GM19438 (cell line): ENCODE data around the gene TSPAN5.
"Not testable (repeated sequence)": the region's sequence is repeated elsewhere in the genome, so short reads cannot be mapped to it uniquely, and the experiment has no call there.

ENCODE experiments used
- ATAC-seq: cut with Tn5 transposase; IDR thresholded peaks from one replicate; pipeline ENCODE4 v1.9.1; 2021; ENCODE audit warnings: low read depth; ENCODE audit not compliant: unreplicated experiment

The TSPAN5 gene

DNA sequence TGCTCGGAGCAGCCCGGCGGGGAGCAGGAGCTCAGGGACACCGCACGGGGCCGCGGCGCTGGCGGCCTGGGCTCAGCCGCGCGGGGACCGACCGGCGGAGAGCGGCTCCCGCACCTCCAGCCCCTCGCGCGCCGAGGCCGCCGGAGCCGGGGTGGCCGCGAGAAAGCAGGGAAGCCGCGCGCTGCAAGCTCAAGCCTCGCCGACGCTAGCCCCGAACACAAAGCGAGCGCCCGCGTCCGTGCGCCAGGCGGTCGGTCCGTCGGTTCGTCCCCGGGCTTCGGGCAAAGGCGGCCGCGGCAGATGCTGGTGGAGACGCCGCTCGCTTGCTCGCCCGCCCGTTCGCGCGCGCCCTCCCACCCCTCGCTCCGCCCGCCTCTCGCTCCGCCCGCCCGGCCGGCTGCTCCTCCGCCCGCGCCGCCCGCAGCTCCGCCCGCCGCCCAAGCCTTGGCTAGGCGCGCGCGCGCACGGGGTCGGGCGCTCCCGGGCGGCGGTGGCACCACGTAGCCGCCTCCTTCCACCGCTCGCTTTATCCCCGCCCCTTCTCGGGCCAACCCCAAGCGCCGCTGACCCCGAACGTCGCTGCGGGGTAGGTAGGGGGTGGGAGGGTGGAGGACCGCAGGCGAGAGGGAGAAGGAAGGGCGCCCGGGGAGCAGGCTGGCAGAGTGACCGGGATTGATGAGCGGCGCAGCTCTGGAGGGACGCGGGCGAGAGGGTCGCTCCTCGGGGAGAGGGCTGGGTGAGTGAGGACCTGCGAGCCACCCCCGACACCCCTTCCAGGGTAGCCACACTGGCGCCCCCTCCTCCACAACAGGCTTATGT, at the start of gene TSPAN5:
Gene TSPAN5, minus strand, starts transcription at position 325 of the 819 bp plus-strand sequence.
- ATAC-seq = peak; percentile 63

DNA sequence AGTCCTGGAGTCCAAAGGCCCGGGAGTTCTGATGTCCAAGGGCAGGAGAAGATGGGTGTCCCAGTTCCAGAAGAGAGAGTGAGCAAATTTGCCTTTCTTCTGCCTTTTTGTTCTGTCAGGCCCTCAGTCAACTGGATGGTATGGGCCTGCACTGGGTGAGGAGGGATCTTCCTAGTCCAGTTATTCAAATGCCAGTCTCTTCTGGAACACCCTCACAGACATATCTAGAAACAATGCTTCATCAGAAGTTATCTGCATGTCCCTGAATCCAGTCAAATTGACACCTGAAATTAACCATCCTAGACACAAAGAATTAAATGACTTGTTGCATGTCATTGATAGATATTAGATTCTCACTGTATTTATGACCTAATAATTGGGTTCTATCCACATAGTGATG, 48.5 kb upstream of the TSPAN5 start:
- no peak for ATAC-seq

DNA sequence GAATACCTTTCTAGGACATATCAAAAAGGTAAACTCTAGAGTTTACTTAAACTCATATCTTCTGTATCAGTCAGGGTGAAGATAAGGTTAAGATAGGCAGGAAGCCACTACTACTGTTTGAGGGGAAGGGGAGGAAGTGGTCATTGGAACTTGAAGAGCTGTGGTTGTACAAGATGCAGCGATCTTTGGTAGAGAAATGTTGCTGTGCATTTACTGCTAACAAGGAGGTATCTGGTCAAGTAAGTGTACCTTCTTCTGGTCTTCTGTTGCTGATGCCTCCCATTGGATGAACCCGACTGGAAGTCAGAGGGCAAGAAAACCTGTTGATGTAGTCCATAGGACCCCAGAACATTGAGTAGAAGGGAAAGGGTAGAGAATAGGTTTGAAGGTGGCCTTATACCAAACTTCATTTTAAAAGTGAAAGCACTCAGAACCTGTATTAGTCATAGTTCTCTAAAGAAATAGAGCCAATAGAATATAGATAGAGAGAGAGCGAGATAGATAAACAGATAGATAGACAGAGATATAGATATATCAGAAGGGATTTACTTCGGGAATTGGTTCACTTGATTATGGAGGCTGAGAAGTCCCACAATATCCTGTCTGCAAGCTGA, 47.9 kb upstream of the TSPAN5 start:
- no peak for ATAC-seq

DNA sequence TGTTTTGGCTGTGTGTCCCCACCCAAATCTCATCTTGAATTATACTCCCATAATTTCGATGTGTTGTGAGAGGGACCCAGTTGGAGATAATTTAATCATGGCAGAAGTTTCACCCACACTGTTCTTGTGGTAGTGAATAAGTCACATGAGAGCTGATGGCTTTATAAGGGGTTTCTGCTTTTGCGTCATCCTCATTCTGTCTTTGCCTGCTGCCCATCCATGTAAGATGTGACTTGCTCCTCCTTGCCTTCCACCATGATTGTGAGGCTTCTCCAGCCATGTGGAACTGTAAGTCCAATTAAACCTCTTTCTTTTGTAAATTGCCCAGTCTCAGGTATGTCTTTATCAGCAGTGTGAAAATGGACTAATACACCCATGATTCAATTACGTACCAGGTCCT, 47.2 kb upstream of the TSPAN5 start:
- ATAC-seq = not testable (repeated sequence)

DNA sequence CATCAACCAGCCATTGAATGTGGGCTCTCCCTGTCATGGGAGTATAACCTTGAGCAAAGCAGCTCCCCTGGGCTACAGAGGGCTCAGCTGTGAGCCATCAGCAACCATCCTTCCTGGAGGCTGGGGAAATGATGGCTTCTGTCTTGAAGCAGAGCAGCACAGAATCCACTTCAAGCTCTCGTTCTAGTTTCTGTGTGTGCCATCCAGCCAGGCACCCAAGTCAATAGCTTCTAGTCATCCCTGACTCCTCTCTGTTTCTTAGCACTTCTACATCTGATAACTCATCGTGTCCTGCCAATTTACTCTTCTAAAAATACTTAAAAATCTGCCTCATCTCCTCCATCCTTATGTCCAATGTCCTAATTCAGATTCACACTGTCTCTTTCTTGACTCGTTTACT, 42.2 kb upstream of the TSPAN5 start:
- no peak for ATAC-seq

DNA sequence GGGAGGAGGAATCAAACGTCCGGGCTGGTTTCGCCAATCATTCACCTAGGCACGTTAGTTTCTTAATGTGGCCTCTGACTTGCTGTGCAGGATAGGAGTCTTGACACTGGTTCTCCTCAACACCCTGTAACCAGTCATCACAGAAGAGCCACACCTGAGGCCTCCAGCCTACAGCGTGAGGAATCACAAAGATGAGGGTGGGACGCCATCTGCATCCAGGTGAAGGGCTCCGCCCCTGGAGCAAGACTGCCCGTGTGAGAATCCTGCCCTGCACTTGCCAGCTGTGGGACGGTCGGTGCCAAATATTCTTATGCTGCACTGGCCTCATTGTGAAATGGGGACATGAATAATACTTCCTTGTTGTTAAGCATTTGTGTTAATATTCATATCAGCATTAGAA, 35.7 kb upstream of the TSPAN5 start:
- ATAC-seq = no peak

DNA sequence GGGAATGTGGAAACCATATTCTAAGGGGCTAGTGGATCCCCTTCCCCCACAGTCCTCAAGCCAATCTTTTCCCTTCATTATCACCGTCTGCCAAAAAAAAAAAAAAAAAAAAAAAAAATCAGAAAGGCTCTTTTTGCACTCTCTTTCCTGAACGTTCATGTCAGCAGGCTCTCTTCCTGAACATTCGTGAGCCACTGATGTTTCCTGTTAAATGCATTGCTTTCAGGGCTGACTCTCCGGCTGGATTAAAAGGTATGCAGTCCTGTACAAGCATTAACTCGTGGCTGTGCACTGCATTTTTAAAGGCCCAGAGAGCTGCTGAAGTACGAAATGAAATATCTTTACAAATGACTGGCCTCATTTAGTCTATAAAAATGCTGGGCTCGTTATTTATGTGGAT, 34.0 kb upstream of the TSPAN5 start:
- ATAC-seq = no peak

DNA sequence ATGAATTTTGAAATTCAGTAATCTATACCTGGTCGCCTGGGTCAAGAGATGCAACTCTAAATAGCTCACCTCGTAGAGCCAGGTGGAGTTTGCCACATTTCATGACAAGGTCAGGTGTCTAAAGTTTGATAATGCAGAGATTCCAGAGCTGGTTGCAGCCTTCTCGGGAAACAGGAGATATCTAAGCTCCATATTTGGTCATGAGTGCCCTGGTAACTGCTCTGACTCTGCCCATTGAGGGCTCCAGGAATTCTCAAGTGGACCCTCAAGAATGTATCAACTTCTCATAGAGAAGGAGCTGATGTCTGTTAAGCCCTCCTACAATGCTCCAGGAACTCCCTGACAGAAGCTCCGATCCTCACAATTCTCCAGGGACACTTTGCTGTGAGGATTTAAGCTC, 33.2 kb upstream of the TSPAN5 start:
- no peak for ATAC-seq

DNA sequence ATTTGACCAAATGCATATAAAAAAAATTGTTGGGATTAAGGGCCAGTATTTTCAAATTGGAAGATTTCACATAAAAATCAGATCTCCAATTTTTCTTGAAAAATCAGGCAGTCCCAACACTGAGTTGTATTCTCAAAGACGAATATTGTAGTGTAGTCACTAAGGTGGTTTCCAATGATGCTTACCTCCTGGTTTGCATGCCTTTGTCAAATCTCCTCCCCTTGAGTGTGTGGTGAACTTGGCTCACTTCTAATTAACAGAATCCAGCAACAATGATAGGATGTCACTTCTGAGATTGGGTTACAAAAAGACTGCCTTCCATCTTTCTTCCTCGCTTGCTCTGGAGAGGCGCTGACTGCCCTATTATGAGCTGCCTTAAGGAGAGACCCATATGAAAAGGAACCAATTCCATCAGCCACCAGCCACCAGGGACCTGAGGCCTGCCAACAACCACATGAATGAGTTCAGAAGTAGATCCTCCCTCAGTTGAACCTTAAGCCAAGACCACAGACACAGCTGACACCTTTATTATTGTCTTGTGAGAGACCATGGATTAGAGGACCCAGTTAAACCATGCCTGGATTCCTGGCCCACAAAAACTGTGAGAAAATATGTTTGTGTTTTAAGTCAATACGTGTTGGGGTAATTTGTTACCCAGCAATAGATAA, 31.2 kb upstream of the TSPAN5 start:
- no peak for ATAC-seq

DNA sequence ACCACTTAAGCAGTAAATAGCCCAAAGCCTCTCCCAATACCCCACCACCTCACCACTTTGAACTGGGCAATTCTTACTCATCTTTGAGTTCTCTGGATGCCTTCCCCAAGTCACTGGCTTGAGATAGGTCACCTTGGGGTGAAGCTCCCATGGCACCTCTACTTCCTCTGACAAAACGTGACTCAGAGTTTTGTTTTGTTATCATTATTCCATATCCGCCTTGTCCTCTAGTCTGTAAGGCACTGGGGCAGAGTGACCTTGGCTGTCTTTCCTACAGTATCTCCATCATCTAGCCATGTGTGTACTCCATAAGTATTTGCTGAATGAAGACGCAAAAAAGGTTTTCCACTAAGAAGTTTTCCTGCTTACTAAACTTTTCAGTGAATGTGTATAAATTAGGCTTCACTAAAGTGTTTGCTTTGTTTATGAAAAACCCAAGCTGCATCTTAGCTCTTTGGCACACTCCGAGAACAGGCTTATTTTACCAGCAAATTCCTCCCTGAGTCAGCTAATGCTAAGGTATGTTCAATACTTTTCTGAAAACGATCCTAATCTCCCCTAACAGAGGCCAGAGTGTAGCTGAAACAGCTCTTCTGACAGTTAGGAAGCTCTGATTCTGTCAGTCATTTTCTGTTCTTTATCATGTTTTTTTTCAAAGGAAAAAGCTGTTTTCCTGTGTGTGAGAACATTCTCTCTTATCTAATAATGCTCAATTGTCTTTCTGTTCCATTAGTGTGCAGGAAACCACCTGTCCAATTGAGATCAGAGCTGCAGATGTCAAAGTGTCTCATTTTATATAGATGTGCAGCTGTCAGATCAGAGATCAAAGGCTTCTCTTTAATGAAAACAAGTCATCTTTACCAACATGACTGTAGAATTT, 30.2 kb upstream of the TSPAN5 start:
- no peak for ATAC-seq

DNA sequence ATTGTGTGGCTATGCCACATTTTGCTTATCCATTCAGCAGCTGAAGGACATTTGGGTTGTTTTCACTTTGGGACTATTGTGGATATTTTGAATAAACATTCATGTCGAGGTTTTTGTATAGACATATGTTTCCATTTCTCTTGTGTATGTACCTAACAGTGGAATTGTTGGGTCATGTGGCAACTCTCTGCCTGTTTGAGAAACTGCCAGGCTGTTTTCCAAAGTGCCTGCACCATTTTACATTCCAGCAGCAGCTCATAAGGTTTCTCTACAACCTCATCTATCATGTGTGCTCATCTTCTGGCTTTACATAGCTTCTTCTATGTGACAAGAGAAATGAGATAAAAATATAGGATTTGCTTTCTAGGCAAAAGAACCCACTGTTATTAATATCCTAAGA, 29.5 kb upstream of the TSPAN5 start:
- ATAC-seq = no peak

DNA sequence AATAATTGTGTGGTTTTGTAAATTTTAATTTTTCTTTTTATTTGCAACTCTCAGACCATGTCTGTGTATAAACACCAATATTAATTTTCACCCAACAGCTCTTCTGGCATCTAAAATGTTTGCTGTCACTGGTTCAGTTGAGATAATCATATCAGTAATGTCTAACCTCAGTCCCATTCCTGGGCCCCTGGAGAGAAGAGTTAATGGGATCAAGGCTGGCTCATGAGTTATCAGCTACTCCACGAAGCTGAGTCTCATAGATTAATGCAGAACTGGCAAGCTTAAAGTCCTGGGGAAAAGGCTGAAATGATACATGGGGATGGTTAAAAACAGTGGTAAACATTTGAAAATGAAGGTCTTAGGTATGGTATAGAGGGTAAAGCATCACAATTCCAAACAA, 28.4 kb upstream of the TSPAN5 start:
- no peak for ATAC-seq

DNA sequence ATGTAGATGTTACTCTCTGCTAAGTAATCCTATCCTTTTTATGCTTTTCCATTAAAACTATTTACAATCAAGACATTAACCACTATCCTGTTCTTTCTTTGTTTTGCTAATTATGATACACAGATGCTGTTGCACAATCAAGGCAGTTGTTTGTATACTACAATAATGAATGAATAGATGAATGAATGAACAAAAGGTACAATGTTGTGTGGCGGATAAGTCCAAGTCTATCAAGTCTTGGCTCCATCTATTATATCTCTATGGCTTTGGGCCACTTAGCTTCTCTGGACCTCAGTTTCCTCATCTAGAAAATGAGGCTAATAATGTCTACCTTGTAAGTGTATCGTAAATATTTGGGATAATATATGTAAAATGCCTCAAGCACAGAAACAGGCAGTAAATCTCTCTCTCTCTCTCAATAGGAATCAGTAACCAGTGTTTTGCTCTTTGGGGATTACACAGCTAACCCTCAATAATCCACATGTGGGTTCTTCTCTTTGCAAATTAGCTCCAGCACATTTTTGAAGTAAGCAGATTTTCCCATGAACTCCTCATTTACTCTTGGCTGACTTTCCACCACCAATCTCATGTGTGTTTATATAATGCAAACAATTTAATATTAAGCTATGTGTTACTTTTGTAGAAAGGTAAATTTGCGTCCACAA, 27.8 kb upstream of the TSPAN5 start:
- no peak for ATAC-seq

DNA sequence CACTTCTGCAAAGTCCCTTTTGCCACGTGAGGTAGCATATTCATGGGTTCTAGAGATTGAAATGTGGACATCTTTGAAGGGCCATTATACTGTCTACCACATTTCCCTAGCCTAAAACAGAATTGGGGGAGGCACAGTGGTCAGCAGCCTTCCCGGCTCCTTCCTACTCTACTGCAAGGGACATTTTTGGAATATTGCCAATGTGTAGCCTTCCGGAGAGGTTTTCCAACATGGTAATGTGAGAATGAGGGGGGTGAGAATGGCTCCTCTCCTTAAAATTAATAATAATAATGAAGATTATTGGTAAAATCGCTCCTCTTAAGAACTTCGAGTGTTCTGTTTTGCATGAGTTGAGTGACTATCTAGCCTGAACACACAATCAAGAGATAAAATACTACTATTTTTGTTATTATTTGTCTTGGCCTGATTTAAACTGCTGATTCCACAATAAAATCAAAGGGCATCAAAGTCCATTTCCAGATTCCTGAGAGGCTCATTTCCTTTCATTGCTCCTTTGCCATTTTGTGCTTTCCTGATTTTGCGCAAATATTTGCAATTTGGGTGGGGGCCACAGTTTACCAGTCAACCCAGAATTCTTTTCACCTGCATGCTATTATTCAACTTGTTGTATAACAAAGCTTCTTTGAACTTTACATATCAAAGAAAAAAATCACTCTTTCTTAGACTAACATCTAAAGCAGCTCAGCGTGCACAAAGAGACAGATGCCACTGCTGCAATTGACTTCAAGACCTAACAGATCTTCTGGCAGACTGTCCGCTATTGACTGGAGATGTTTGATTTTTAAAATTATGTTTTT, 27.0 kb upstream of the TSPAN5 start:
- ATAC-seq = no peak

DNA sequence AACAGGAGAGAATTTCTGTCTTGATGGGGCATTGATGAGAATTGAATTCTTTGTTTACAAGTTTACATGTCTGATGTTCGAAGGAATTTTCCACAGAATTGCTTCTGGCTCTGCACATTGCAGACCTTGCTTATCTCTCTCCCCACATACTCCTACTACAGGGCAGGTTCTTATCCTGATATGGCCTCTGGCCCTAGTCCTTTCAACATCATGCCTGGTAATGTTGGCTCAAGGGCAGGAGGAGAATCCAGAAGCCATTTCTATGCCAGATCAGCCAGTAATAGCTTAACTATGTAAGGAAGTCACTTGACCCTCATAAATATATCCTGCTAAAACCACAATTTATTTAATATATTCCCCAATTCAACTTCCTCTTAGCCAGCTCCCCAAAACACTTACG, 24.3 kb upstream of the TSPAN5 start:
- no peak for ATAC-seq

DNA sequence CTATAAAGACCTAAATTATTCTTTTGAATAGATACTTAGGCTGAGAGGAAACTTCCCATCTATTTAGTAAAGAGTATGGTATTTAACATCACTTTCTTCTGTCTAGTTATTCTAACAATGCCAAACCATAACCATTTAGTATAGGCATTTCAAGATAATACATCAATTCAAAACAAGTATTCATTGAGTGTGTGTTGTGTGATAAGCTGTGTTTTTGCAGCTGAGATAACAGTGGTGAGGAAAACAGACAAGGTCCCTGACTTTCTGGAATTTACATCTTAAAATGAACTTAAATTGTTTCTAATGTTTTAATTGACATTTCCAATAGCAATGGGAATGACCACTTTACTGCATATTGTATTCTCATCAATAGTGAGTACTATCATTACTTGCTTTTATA, 22.4 kb upstream of the TSPAN5 start:
- ATAC-seq = no peak

DNA sequence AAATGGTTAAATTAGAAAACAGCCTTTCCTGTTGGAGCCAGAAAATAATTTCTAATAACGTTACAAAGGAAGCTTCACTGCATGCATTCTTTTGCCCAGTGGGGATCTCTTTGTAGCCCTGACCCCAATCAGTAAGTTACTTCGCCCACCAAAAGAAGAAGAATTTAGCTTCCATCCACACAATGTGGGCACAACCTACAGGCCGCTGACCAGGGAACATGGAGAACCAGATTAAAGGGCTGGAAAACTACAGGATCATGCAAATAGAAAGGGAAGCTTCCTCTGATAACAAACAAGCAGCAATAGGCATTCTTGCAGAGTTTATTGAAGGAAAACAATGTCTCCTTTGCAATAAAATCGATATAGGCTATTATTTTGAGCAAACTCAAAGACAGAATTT, 21.3 kb upstream of the TSPAN5 start:
- no peak for ATAC-seq

DNA sequence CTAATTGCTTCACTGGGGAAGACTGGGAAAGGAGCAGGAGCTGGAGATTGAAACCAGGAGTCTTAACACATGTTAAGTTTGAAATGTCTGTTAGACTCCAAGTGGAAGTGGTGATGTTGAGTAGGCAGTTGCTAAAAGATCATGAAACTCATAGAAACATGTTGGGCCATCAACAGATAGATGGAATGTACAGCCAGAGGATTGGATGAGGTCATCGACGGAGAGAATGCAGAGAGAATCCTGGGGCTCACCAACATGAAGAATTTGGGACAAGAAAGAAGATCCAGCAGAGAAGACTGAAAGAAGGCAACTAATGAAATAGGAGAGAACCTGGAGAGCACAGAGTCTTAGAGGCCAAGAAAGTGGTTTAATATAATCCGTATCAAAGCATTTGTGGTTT, 19.4 kb upstream of the TSPAN5 start:
- no peak for ATAC-seq

DNA sequence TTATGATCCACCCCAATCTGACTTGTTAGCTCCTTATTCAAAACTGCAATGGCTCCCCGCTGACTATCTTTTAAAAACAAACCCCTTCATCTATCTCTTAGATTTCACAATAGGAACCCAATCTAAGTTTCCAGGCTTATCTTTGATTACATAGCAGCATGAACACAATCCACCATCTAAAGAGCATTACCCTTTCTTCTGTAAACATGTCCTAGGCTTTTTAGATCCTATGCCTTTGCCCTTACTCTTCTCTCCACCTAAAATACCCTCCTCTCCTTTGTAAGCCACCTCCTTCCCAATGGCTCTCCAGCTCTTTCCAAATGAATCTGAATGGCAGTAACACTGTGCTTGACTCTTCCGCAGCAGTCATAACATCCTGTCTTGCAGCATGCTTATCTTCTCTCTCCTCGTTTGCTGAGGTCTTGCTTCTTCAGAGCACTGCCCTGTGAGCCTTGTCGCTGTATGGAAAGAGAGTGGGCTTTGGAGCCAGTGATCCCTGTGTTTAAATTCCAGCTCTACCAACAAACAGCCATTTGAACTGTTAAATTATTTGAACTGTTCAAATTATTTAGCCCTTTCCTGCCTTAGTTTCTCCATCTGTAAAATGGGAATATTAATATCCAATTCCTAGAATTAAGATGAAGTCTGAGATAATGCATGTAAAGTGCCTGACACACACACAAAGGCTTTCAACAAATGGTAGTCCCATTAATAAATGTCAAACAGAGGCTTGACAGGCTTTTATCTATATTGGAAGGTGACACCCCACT, 16.2 kb upstream of the TSPAN5 start:
- ATAC-seq = no peak
